Activated CD4-positive, alpha-beta memory T cell treated with anti-CD3 and anti-CD28 coated beads for 36 hours (primary cell): ENCODE measurements around the gene EFNB2. TPM values are rescaled to one million over a fixed set of nuclear protein-coding genes. Genes with fewer than 3 reads are reported as not detected.

Experiments
- CTCF ChIA-PET: fragments of 350-600 bp; sonication (Branson Sonifier 250); formaldehyde crosslinking; loops from one replicate; lab custom pipeline; 2021; ENCODE audit warnings: antibody characterized with exemption, inconsistent platforms; lab: Charles Lee
- POLR2A ChIA-PET: fragments of 350-600 bp; sonication (Branson Sonifier 250); formaldehyde crosslinking; loops from one replicate; lab custom pipeline; 2021; ENCODE audit warnings: antibody characterized with exemption; lab: Charles Lee
- DNase-seq: peaks from one replicate; pipeline ENCODE4 v3.0.0-alpha.2; 2020
- H3K27ac Mint-ChIP-seq: one replicate; pipeline ENCODE4 v1.8.0; 2021; ENCODE audit warnings: mixed read lengths
- H3K27me3 Mint-ChIP-seq: one replicate; pipeline ENCODE4 v1.8.0; 2021; ENCODE audit warnings: mixed read lengths
- H3K36me3 Mint-ChIP-seq: one replicate; pipeline ENCODE4 v1.8.0; 2021; ENCODE audit warnings: mixed read lengths
- H3K4me1 Mint-ChIP-seq: one replicate; pipeline ENCODE4 v1.8.0; 2021; ENCODE audit warnings: low read depth, mixed read lengths
- H3K4me3 Mint-ChIP-seq: one replicate; pipeline ENCODE4 v1.8.0; 2021; ENCODE audit warnings: mild to moderate bottlenecking, mixed read lengths
- H3K9me3 Mint-ChIP-seq: one replicate; pipeline ENCODE4 v1.8.0; 2021; ENCODE audit warnings: mixed read lengths
- intact Hi-C: fragments of 100-400 bp; cut with micrococcal nuclease; formaldehyde crosslinking; loops from one replicate; pipeline ENCODE4 v1.15.1; 2023
- total RNA-seq, 2 experiments: library from RNA; stranded (reverse); gene quantifications; one replicate each; pipeline ENCODE4 v1.2.3, GENCODE V29; 2021

Gene EFNB2
- total RNA-seq, 2 experiments from 2014 or later = 0.07 TPM; not detected in 1

DNA sequence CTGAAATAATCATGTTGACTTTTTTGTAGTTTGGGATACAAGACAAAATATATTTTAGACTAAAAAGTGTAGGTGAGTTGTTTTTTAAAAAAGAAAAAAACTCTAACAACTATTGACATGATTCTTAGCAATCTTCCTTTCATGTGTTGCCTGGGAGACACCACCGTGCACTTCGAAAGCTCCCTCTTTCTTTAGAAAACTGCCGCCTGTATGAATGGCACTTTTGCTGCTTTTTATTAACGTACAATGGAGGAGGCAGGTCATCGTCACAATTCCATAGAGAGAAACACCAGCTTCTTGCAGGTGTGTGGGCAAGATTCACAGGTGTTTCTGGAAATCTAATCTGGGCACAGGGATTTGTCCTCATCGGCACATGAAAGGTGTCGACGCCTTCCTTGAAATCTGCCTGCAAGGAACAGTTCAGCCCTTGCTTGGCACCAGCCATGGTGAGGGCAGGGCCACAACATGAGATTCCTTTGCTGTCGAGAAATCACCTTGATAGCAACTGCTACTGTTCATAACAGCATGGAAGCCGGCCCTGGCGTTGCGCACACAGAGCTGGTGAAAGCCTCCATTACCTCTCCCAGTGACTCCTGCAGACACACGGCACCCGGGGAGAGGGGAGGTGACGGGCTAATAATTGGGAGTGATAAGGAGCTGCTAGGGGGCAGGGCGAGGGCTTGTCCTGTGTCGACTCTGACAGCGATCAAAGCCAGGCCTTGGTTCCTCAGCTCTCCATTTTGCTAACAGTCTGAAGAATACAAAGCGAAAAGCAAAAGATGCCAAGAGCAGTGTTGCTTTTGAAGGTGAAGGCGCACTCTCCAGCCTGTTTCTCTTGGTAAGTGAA lies 66.5 kb downstream of the EFNB2 start:
- Mint-ChIP-seq H3K9me3 (no peaks in the 10 kb centered on the region), H3K27me3 (peaks cover 8% of the 10 kb centered on the region), H3K4me1 (no peaks in the 10 kb centered on the region), H3K36me3 (no peaks in the 10 kb centered on the region), H3K4me3 (no peak overlapping the region), H3K27ac (no peak overlapping the region)
- intact Hi-C loops = no loop called here
- POLR2A ChIA-PET = no interaction called here
- CTCF ChIA-PET = no interaction called here
- DNase-seq = no peak

DNA sequence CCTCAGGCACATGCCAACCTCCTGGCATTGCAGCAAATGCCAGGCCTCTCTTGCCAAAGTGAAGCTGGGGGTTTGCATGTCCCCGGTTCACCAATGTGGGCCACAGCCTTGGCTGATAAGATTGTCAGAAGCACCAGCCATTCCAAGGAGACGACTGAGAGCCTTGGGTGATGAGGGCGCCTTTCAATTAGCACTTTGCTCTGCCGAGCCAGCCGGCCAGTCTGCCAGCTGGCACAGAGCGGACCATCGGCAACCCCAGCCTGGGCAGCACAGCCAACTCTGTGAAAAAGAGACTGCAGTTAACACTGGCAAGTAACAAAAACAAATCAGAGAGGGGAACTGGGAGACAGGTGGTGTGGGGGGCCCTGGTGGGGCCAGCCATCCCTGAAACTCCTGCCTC lies 67.3 kb downstream of the EFNB2 start:
- Mint-ChIP-seq H3K27me3 (peaks cover 8% of the 10 kb centered on the region), H3K9me3 (no peaks in the 10 kb centered on the region)
- intact Hi-C loops = no loop called here

DNA sequence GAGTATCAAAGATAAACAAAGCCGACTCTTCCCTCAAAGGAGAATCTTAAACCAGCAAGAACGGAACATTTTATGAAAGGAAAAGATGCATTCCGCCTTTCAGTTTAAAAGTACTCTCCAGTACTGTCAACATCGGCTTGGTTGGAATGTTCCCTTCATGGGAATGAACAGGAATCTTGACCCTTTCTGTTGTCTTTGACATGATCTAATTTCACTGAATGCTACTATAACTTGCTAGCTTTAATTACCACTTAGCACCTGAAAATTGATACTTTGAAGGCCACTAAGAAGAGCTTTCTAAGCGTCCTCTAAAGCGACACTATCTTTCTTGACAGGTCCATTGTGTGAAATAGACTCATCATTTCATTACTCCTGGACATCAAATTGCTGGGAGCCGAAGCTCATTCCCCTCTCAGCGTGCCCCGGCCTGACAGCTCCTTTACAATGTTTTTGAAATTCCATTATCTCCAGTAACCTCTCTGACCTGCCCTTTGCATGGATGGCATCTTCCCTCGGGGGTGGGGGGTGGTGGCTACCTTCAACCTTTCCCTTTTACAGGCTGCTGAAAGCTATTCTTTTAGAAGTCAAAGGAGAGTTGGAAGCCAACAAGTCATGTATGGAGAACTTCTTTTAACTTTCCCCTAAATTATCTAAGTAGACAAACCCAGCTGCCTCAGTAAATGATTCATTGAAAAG lies 67.9 kb downstream of the EFNB2 start:
- ChIA-PET CTCF (no interaction called here), POLR2A (no interaction called here)
- DNase-seq = no peak
- Mint-ChIP-seq H3K4me3 (no peak overlapping the region), H3K36me3 (no peaks in the 10 kb centered on the region), H3K4me1 (no peaks in the 10 kb centered on the region), H3K9me3 (no peaks in the 10 kb centered on the region), H3K27ac (no peak overlapping the region), H3K27me3 (peaks cover 7% of the 10 kb centered on the region)
- intact Hi-C loops = no loop called here

More for the DNA sequence above, 67.3 kb downstream of the EFNB2 start:
- POLR2A ChIA-PET = no interaction called here
- Mint-ChIP-seq H3K4me3 (no peak overlapping the region), H3K27ac (no peak overlapping the region), H3K4me1 (no peaks in the 10 kb centered on the region), H3K36me3 (no peaks in the 10 kb centered on the region)
- DNase-seq = no peak
- CTCF ChIA-PET = no interaction called here

- Mint-ChIP-seq H3K4me1 (no peaks in the 10 kb centered on the region), H3K9me3 (no peaks in the 10 kb centered on the region), H3K27me3 (peaks cover 6% of the 10 kb centered on the region), H3K27ac (no peak overlapping the region), H3K36me3 (no peaks in the 10 kb centered on the region), H3K4me3 (no peak overlapping the region)
- ChIA-PET POLR2A (no interaction called here), CTCF (no interaction called here)
- intact Hi-C loops = no loop called here
- DNase-seq = no peak
Observed at GRCh38 chr13:106466691-106467426, 68.6 kb downstream of the EFNB2 start.

DNA sequence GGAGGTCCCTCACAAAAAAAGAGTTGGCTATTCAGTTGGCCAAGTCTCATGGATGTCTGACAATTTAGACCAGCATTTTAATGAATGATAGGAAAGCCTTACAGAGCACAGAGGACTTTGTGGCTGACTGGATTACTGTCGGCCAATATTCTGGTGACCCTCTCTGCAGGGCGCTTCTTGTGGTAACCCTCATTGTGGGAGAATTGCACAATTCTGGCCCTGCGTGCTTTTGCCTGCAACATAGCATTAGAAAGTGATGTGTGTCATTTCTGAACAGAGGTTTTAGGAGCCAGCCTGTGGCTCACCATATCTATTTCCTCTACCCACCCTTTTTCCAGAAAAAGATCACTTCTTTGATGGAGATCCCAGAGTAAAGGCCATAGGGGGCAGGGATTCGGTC lies 71.4 kb downstream of the EFNB2 start:
- H3K4me3 Mint-ChIP-seq = no peak overlapping the region
- H3K27ac Mint-ChIP-seq = no peak overlapping the region
- peaks cover 9% of the 10 kb centered on the region for H3K27me3 Mint-ChIP-seq
- no peak for DNase-seq
- H3K36me3 Mint-ChIP-seq = no peaks in the 10 kb centered on the region
- H3K4me1 Mint-ChIP-seq = no peaks in the 10 kb centered on the region
- CTCF ChIA-PET = no interaction called here
- H3K9me3 Mint-ChIP-seq = no peaks in the 10 kb centered on the region
- POLR2A ChIA-PET = no interaction called here
- intact Hi-C loops = no loop called here

GRCh38 chr13:106462710-106463109 lies 72.8 kb downstream of the EFNB2 start:
- H3K4me1 Mint-ChIP-seq = no peaks in the 10 kb centered on the region
- intact Hi-C loops = no loop called here
- CTCF ChIA-PET = no interaction called here

GRCh38 chr13:106455777-106456176 lies 79.7 kb downstream of the EFNB2 start:
- no peak overlapping the region for H3K27ac Mint-ChIP-seq
- no peak overlapping the region for H3K4me3 Mint-ChIP-seq
- no peaks in the 10 kb centered on the region for H3K9me3 Mint-ChIP-seq
- H3K4me1 Mint-ChIP-seq = no peaks in the 10 kb centered on the region
- no peaks in the 10 kb centered on the region for H3K36me3 Mint-ChIP-seq
- ChIA-PET POLR2A (no interaction called here), CTCF (no interaction called here)
- peaks cover 11% of the 10 kb centered on the region for H3K27me3 Mint-ChIP-seq
- intact Hi-C loops = no loop called here
- DNase-seq = no peak

More at GRCh38 chr13:106462710-106463109, 72.8 kb downstream of the EFNB2 start:
- DNase-seq = no peak
- no peak overlapping the region for H3K4me3 Mint-ChIP-seq
- H3K9me3 Mint-ChIP-seq = no peaks in the 10 kb centered on the region
- no peaks in the 10 kb centered on the region for H3K36me3 Mint-ChIP-seq
- no peak overlapping the region for H3K27ac Mint-ChIP-seq
- peaks cover 11% of the 10 kb centered on the region for H3K27me3 Mint-ChIP-seq
- POLR2A ChIA-PET = no interaction called here

- CTCF ChIA-PET = no interaction called here
- Mint-ChIP-seq H3K27ac (no peak overlapping the region), H3K4me1 (no peaks in the 10 kb centered on the region), H3K4me3 (no peak overlapping the region), H3K27me3 (peaks cover 11% of the 10 kb centered on the region), H3K9me3 (no peaks in the 10 kb centered on the region), H3K36me3 (no peaks in the 10 kb centered on the region)
- DNase-seq = no peak
- intact Hi-C loops = no loop called here
- POLR2A ChIA-PET = no interaction called here
Observed at GRCh38 chr13:106455190-106455589, 80.3 kb downstream of the EFNB2 start.

- POLR2A ChIA-PET = no interaction called here
- intact Hi-C loops = no loop called here
- Mint-ChIP-seq H3K4me3 (no peak overlapping the region), H3K4me1 (no peaks in the 10 kb centered on the region), H3K9me3 (no peaks in the 10 kb centered on the region), H3K36me3 (no peaks in the 10 kb centered on the region), H3K27me3 (peaks cover 7% of the 10 kb centered on the region), H3K27ac (no peak overlapping the region)
- CTCF ChIA-PET = no interaction called here
- no peak for DNase-seq
Observed at GRCh38 chr13:106453101-106453500, 82.4 kb downstream of the EFNB2 start.

GRCh38 chr13:106450991-106451390 lies 84.5 kb downstream of the EFNB2 start:
- Mint-ChIP-seq H3K9me3 (no peaks in the 10 kb centered on the region), H3K27me3 (peaks cover 10% of the 10 kb centered on the region), H3K4me3 (no peak overlapping the region), H3K4me1 (no peaks in the 10 kb centered on the region), H3K36me3 (no peaks in the 10 kb centered on the region), H3K27ac (no peak overlapping the region)
- ChIA-PET POLR2A (no interaction called here), CTCF (no interaction called here)
- intact Hi-C loops = no loop called here
- DNase-seq = no peak

DNA sequence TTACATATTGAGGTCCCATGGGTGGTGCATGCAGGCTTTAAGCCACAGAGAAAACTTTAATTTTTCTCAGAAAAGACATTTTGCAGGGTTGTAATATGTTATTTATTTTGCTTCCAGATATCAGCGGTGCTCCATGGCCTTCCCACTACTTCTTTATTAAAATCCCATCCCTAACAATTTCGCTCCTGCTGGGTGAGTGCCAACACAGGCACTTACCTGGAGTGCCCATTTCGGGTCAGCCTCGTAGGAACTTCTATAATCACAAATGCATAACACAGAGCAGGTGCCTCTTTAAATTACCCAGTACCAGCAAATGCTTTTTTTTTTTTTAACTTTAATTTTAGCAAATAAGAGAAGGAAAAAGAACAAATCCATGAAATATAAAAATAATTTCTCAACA lies 86.4 kb downstream of the EFNB2 start:
- intact Hi-C loops = no loop called here
- Mint-ChIP-seq H3K27ac (no peak overlapping the region), H3K27me3 (peaks cover 12% of the 10 kb centered on the region), H3K4me3 (no peak overlapping the region), H3K36me3 (no peaks in the 10 kb centered on the region), H3K4me1 (no peaks in the 10 kb centered on the region), H3K9me3 (no peaks in the 10 kb centered on the region)
- ChIA-PET CTCF (no interaction called here), POLR2A (no interaction called here)
- no peak for DNase-seq

- Mint-ChIP-seq H3K36me3 (no peaks in the 10 kb centered on the region), H3K27me3 (peaks cover 6% of the 10 kb centered on the region), H3K4me3 (no peak overlapping the region), H3K9me3 (no peaks in the 10 kb centered on the region), H3K27ac (no peak overlapping the region), H3K4me1 (no peaks in the 10 kb centered on the region)
- ChIA-PET CTCF (no interaction called here), POLR2A (no interaction called here)
- intact Hi-C loops = no loop called here
- no peak for DNase-seq
Observed at GRCh38 chr13:106445996-106446395, 89.5 kb downstream of the EFNB2 start.
